Body of pancreas (tissue), 4 donors: ENCODE measurements around the gene ACOX1.

Experiments used
- CTCF ChIP-seq, 7 experiments: fragments of 450-650 bp in 4 of 7; fragments of 200-600 bp in 3 of 7; sonication (generic) in 3 of 7; IDR thresholded peaks; one replicate each; pipeline ENCODE4 v1.5.1; 2016 to 2019; ENCODE audit warnings: antibody characterized with exemption in 7 of 7
- POLR2A ChIP-seq, 3 donors: fragments of 450-650 bp; IDR thresholded peaks; one replicate each; pipeline ENCODE4 v1.6.1; 2016; ENCODE audit warnings: antibody characterized with exemption in 3 of 3, mild to moderate bottlenecking in 2 of 3

GRCh38 chr17:76005263-76006149 lies 26.5 kb upstream of the ACOX1 start:
- TF ChIP-seq CTCF (IDR thresholded peaks at IDR 0.05) = peak; percentile 68 to 85 (median 80)
- no peak for TF ChIP-seq POLR2A (IDR thresholded peaks at IDR 0.05)
